GM23338 (cell line): Measurements from ENCODE around the gene RPTOR. TPM values are rescaled to one million over a fixed set of nuclear protein-coding genes. Genes with fewer than 3 reads are reported as not detected.
A peak's percentile ranks its signal among the peaks of the same experiment; 100 is the strongest.

ENCODE experiments used
- ATAC-seq: fragments of 200-7000 bp; cut with Tn5 transposase; 3 replicates; pipeline ENCODE4 v1.9.1; 2020
- DNase-seq: peaks from one replicate; pipeline ENCODE4 v3.0.0-alpha.2; 2015; ENCODE audit warnings: low spot score
- H2AFZ ChIP-seq: fragments of 200-600 bp; sonication (generic); 2 replicates; pipeline ENCODE4 v1.8.0; 2016; ENCODE audit warnings: antibody characterized with exemption, mild to moderate bottlenecking, moderate library complexity
- H3F3A ChIP-seq: fragments of 200-600 bp; sonication (generic); replicated peaks from 2 replicates; pipeline ENCODE4 v1.8.0; 2017; ENCODE audit warnings: antibody characterized with exemption, mixed run types, low read depth
- H3K27ac ChIP-seq: fragments of 200-600 bp; sonication (generic); 2 replicates; pipeline ENCODE4 v1.6.1; 2016; ENCODE audit warnings: low read depth
- H3K27me3 ChIP-seq: fragments of 200-600 bp; sonication (generic); 2 replicates; pipeline ENCODE4 v1.8.0; 2016; ENCODE audit warnings: mild to moderate bottlenecking, mixed run types, moderate library complexity; ENCODE audit not compliant: insufficient read depth
- H3K36me3 ChIP-seq: fragments of 200-600 bp; sonication (generic); 2 replicates; pipeline ENCODE4 v1.8.0; 2016; ENCODE audit warnings: mild to moderate bottlenecking; ENCODE audit not compliant: insufficient read depth
- H3K4me1 ChIP-seq: fragments of 200-600 bp; sonication (generic); 2 replicates; pipeline ENCODE4 v1.8.0; 2016; ENCODE audit warnings: mild to moderate bottlenecking, moderate library complexity; ENCODE audit not compliant: insufficient read depth
- H3K4me2 ChIP-seq: fragments of 200-600 bp; sonication (generic); 2 replicates; pipeline ENCODE4 v1.7.1; 2017; ENCODE audit warnings: mixed run types
- H3K4me3 ChIP-seq: fragments of 200-600 bp; sonication (generic); 2 replicates; pipeline ENCODE4 v1.6.1; 2016; ENCODE audit warnings: mixed run types
- H3K79me2 ChIP-seq: fragments of 200-600 bp; sonication (generic); replicated peaks from 2 replicates; pipeline ENCODE4 v1.8.0; 2017; ENCODE audit warnings: mild to moderate bottlenecking; ENCODE audit not compliant: insufficient read depth
- H3K9me2 ChIP-seq: fragments of 200-600 bp; sonication (generic); 2 replicates; pipeline ENCODE4 v1.8.0; 2017; ENCODE audit not compliant: insufficient read depth
- H4K20me1 ChIP-seq: fragments of 200-600 bp; sonication (generic); replicated peaks from 2 replicates; pipeline ENCODE4 v1.8.0; 2017; ENCODE audit warnings: mild to moderate bottlenecking; ENCODE audit not compliant: insufficient read depth
- H3K27ac Mint-ChIP-seq: 2 replicates; pipeline ENCODE4 v1.8.0; 2020; ENCODE audit warnings: inconsistent platforms, mild to moderate bottlenecking, moderate library complexity, mixed read lengths
- H3K27me3 Mint-ChIP-seq: 3 replicates; pipeline ENCODE4 v1.8.0; 2022; ENCODE audit warnings: low read depth, mild to moderate bottlenecking, moderate library complexity, mixed read lengths, inconsistent platforms; ENCODE audit not compliant: insufficient read depth, poor library complexity
- H3K36me3 Mint-ChIP-seq: 3 replicates; pipeline ENCODE4 v1.8.0; 2021; ENCODE audit warnings: low read depth, mild to moderate bottlenecking, inconsistent platforms, moderate library complexity, mixed read lengths
- H3K4me1 Mint-ChIP-seq: 3 replicates; pipeline ENCODE4 v1.8.0; 2020; ENCODE audit warnings: mild to moderate bottlenecking, inconsistent platforms, mixed read lengths
- H3K4me3 Mint-ChIP-seq: 3 replicates; pipeline ENCODE4 v1.8.0; 2021; ENCODE audit warnings: moderate library complexity, mild to moderate bottlenecking, inconsistent platforms, mixed read lengths
- H3K9me3 Mint-ChIP-seq: 3 replicates; pipeline ENCODE4 v1.8.0; 2020; ENCODE audit warnings: moderate library complexity, mild to moderate bottlenecking, inconsistent platforms, mixed read lengths
- CTCF ChIP-seq, 2 experiments: fragments of 200-600 bp in 1 of 2; sonication (generic) in 1 of 2; conservative IDR thresholded peaks; 2 replicates each; pipeline versions ENCODE4 v1.5.1 to v1.6.1; 2016 to 2017; ENCODE audit warnings: antibody characterized with exemption in 2 of 2, low read depth in 2 of 2, mild to moderate bottlenecking in 2 of 2, moderate library complexity in 1 of 2
- ETS1 ChIP-seq: IDR thresholded peaks from 2 replicates; pipeline ENCODE4 v1.6.1; 2016; ENCODE audit warnings: antibody characterized with exemption
- EZH2 ChIP-seq: fragments of 200-600 bp; sonication (generic); IDR thresholded peaks from one replicate; pipeline ENCODE4 v1.8.0; 2017; ENCODE audit warnings: antibody characterized with exemption, mild to moderate bottlenecking, low read depth; ENCODE audit not compliant: unreplicated experiment
- EZH2phosphoT487 ChIP-seq: fragments of 200-600 bp; sonication (generic); IDR thresholded peaks from one replicate; pipeline ENCODE4 v1.8.1; 2018; ENCODE audit warnings: antibody characterized with exemption; ENCODE audit not compliant: unreplicated experiment
- JUNB ChIP-seq: IDR thresholded peaks from one replicate; pipeline ENCODE4 v1.6.1; 2016; ENCODE audit warnings: antibody characterized with exemption; ENCODE audit not compliant: unreplicated experiment
- REST ChIP-seq: IDR thresholded peaks from one replicate; pipeline ENCODE4 v1.6.1; 2018; ENCODE audit warnings: antibody characterized with exemption; ENCODE audit not compliant: unreplicated experiment
- STAT1 ChIP-seq: IDR thresholded peaks from one replicate; pipeline ENCODE4 v1.6.1; 2016; ENCODE audit warnings: antibody characterized with exemption; ENCODE audit not compliant: unreplicated experiment
- ZNF114 ChIP-seq: fragments of 250-450 bp; sonication (Bioruptor Pico); IDR thresholded peaks from 2 replicates; pipeline ENCODE4 v1.5.0; 2020; ENCODE audit warnings: mild to moderate bottlenecking, moderate library complexity
- ZNF331 ChIP-seq: fragments of 250-450 bp; sonication (Bioruptor Pico); IDR thresholded peaks from 2 replicates; pipeline ENCODE4 v1.5.0; 2020; ENCODE audit warnings: low read depth, mild to moderate bottlenecking, moderate library complexity
- polyA plus RNA-seq: library from polyadenylated mRNA; unstranded; fragments of >200 nt; fragmentation: Nextera tagmentation; extraction: Ambion mirVana; gene quantifications from 2 replicates; pipeline ENCODE4 v1.2.1, GENCODE V29; 2016
- total RNA-seq: library from RNA; depleted of rRNA; stranded (reverse); fragments of >200 nt; shearing (Covaris generic); gene quantifications from 2 replicates; pipeline ENCODE4 v1.2.3, GENCODE V29; 2014

RPTOR gene
- total and polyA plus RNA-seq, 2 experiments from 2014 or later: 9.5 to 38.0 TPM

- TF ChIP-seq ETS1 (no peak), ZNF114 (CRISPR knock-in tag) (no peak), EZH2 (no peak), REST (no peak), JUNB (no peak), STAT1 (no peak)
These were observed 148.9 kb downstream of the RPTOR start (continued) for GRCh38 chr17:80693511-80693910.

- Mint-ChIP-seq H3K4me3 (no peak overlapping the region), H3K27me3 (peaks cover 6% of the 10 kb centered on the region), H3K9me3 (peaks cover 3% of the 10 kb centered on the region; the same call in 1 of the 3 replicates), H3K36me3 (no peaks in the 10 kb centered on the region), H3K4me1 (peaks cover 54% of the 10 kb centered on the region), H3K27ac (peak overlapping the region; percentile 94)
- Histone ChIP-seq H3K9me2 (no peaks in the 10 kb centered on the region), H4K20me1 (peaks cover 5% of the 10 kb centered on the region; the same call in 1 of the 2 replicates), H3K4me2 (no peak overlapping the region), H3K27ac (0 out of 2 replicates have a peak overlapping the region, but pooled peaks have one; percentile 50), H3K4me3 (no peak overlapping the region), H3K4me1 (peaks cover 12% of the 10 kb centered on the region), H3F3A (no peaks in the 10 kb centered on the region), H3K27me3 (no peaks in the 10 kb centered on the region), H3K79me2 (peaks cover 83% of the 10 kb centered on the region), H2AFZ (no peak overlapping the region), H3K36me3 (no peaks in the 10 kb centered on the region; the same call in 1 of the 2 replicates)
- DNase-seq (no peak), ATAC-seq (no peak)
- TF ChIP-seq ZNF331 (CRISPR knock-in tag): no peak
- no peak for TF ChIP-seq CTCF (conservative IDR thresholded peaks at IDR 0.05; ENCODE audit: low read depth in 2 of 2)
- TF ChIP-seq REST: no peak
- no peak for TF ChIP-seq ETS1
- no peak for TF ChIP-seq EZH2phosphoT487
- TF ChIP-seq JUNB: no peak
- TF ChIP-seq ZNF114 (CRISPR knock-in tag): no peak
These were observed 149.7 kb downstream of the RPTOR start for GRCh38 chr17:80694085-80694991.
